Transverse colon (tissue), 4 donors: ENCODE data around the gene ESX1.

Experiments used
- CTCF ChIP-seq, 5 experiments: fragments of 200-600 bp in 3 of 5; fragments of 450-650 bp in 2 of 5; sonication (generic) in 3 of 5; IDR thresholded peaks; 1 replicate in 2 of 5; 2 replicates in 3 of 5; pipeline ENCODE4 v1.5.1; 2016 to 2017; ENCODE audit warnings: antibody characterized with exemption in 5 of 5, inconsistent platforms in 3 of 5, mild to moderate bottlenecking in 2 of 5, moderate library complexity in 1 of 5
- EP300 ChIP-seq: sonication (generic); formaldehyde crosslinking; IDR thresholded peaks from one replicate; pipeline ENCODE4 v1.6.1; 2017; ENCODE audit warnings: antibody characterized with exemption, low read depth
- POLR2A ChIP-seq: fragments of 450-650 bp; IDR thresholded peaks from one replicate; pipeline ENCODE4 v1.6.1; 2016; ENCODE audit warnings: antibody characterized with exemption, mild to moderate bottlenecking, moderate library complexity
- POLR2AphosphoS5 ChIP-seq, 3 donors: sonication (generic); formaldehyde crosslinking; IDR thresholded peaks; one replicate each; pipeline ENCODE4 v1.6.1; 2016; ENCODE audit warnings: antibody characterized with exemption in 3 of 3

- TF ChIP-seq CTCF (IDR thresholded peaks at IDR 0.05) (no peak), POLR2AphosphoS5 (IDR thresholded peaks at IDR 0.05) (no peak), POLR2A (no peak), EP300 (no peak)
Observed at GRCh38 chrX:104255465-104255864, 732 bp upstream of the ESX1 start.
